IMR-90 (cell line): ENCODE measurements around the gene FIBIN. TPM values are rescaled to one million over a fixed set of nuclear protein-coding genes. Genes with fewer than 3 reads are reported as not detected.

Experiments
- ATAC-seq: fragments of 200-7000 bp; cut with Tn5 transposase; 2 replicates; pipeline ENCODE4 v1.9.1; 2020; ENCODE audit warnings: low read depth, mild to moderate bottlenecking, moderate library complexity
- BruUV-seq: library from RNA; stranded (reverse); fragments of 400-500 nt; replicated peaks from 2 replicates; lab custom pipeline; 2021; lab: Mats Ljungman, UMichigan
- CTCF ChIA-PET: fragments of 300-600 bp; formaldehyde crosslinking; extraction: SDS; loops from one replicate; lab custom pipeline; 2021; ENCODE audit warnings: antibody characterized with exemption; lab: Yijun Ruan, JAX
- POLR2A ChIA-PET: fragments of 300-600 bp; sonication (Branson Sonifier 250); formaldehyde crosslinking; loops from one replicate; lab custom pipeline; 2022; ENCODE audit warnings: antibody characterized with exemption; ENCODE audit not compliant: unreplicated experiment; lab: Charles Lee
- DNase-seq: peaks from one replicate; pipeline ENCODE4 v3.0.0; 2013
- H2AFZ ChIP-seq: replicated peaks from 2 replicates; pipeline ENCODE3; 2013; ENCODE audit warnings: low read length, mild to moderate bottlenecking; ENCODE audit not compliant: poor library complexity
- H2AK5ac ChIP-seq: 2 replicates; pipeline ENCODE4 v1.6.1; 2013; ENCODE audit warnings: low read depth, low read length, inconsistent platforms
- H2AK9ac ChIP-seq: replicated peaks from 2 replicates; pipeline ENCODE3; 2013; ENCODE audit warnings: mild to moderate bottlenecking, low read depth, low read length, moderate library complexity; ENCODE audit not compliant: poor library complexity
- H2BK120ac ChIP-seq: 2 replicates; pipeline ENCODE4 v1.6.1; 2013; ENCODE audit warnings: low read depth, low read length, inconsistent platforms
- H2BK15ac ChIP-seq: 3 replicates; pipeline ENCODE4 v1.6.1; 2013; ENCODE audit warnings: low read depth, low read length, inconsistent platforms
- H2BK20ac ChIP-seq: 2 replicates; pipeline ENCODE4 v1.6.1; 2013; ENCODE audit warnings: low read depth, mild to moderate bottlenecking, inconsistent platforms, low read length, moderate library complexity
- H2BK5ac ChIP-seq: 2 replicates; pipeline ENCODE4 v1.6.1; 2013; ENCODE audit warnings: mild to moderate bottlenecking, low read depth, low read length, inconsistent platforms; ENCODE audit not compliant: poor library complexity, severe bottlenecking
- H3K14ac ChIP-seq: replicated peaks from 2 replicates; pipeline ENCODE4 v1.6.1; 2013; ENCODE audit warnings: low read depth, low read length, inconsistent platforms
- H3K18ac ChIP-seq: 2 replicates; pipeline ENCODE4 v1.6.1; 2013; ENCODE audit warnings: low read depth, low read length, control low read depth
- H3K23ac ChIP-seq: 2 replicates; pipeline ENCODE4 v1.6.1; 2013; ENCODE audit warnings: low read depth, low read length, inconsistent platforms
- H3K27ac ChIP-seq: 2 replicates; pipeline ENCODE4 v1.5.1; 2013; ENCODE audit warnings: mild to moderate bottlenecking, control low read depth, low read length; ENCODE audit not compliant: insufficient read depth
- H3K27me3 ChIP-seq: 2 replicates; pipeline ENCODE4 v1.6.1; 2013; ENCODE audit warnings: low read length; ENCODE audit not compliant: control insufficient read depth, insufficient read depth
- H3K36me3 ChIP-seq: 2 replicates; pipeline ENCODE4 v1.6.1; 2013; ENCODE audit warnings: low read length, mixed read lengths; ENCODE audit not compliant: control insufficient read depth, insufficient read depth
- H3K4ac ChIP-seq: 2 replicates; pipeline ENCODE4 v1.6.1; 2013; ENCODE audit warnings: low read depth, low read length, inconsistent platforms
- H3K4me1 ChIP-seq: 2 replicates; pipeline ENCODE4 v1.6.1; 2013; ENCODE audit warnings: low read length, mixed read lengths; ENCODE audit not compliant: control insufficient read depth, insufficient read depth
- H3K4me2 ChIP-seq: 2 replicates; pipeline ENCODE4 v1.6.1; 2013; ENCODE audit warnings: low read depth, mild to moderate bottlenecking, control low read depth, low read length, moderate library complexity
- H3K4me3 ChIP-seq: 2 replicates; pipeline ENCODE4 v1.5.1; 2013; ENCODE audit warnings: low read depth, mild to moderate bottlenecking, control low read depth, low read length, moderate library complexity; ENCODE audit not compliant: insufficient read depth
- H3K56ac ChIP-seq: 2 replicates; pipeline ENCODE4 v1.6.1; 2013; ENCODE audit warnings: low read length, inconsistent platforms; ENCODE audit not compliant: insufficient read depth; ENCODE audit errors: extremely low read depth
- H3K79me1 ChIP-seq, 2 experiments: 2 replicates each; pipeline ENCODE4 v1.6.1; 2013; ENCODE audit warnings: low read length in 2 of 2, inconsistent platforms in 1 of 2, low read depth in 1 of 2
- H3K9ac ChIP-seq: 2 replicates; pipeline ENCODE4 v1.6.1; 2013; ENCODE audit warnings: low read depth, low read length, control low read depth
- H3K9me1 ChIP-seq: 2 replicates; pipeline ENCODE4 v1.6.1; 2013; ENCODE audit warnings: low read length, inconsistent platforms; ENCODE audit not compliant: insufficient read depth
- H3K9me3 ChIP-seq: 2 replicates; pipeline ENCODE4 v1.6.1; 2013; ENCODE audit warnings: low read length; ENCODE audit not compliant: control insufficient read depth, insufficient read depth
- H4K20me1 ChIP-seq: 2 replicates; pipeline ENCODE4 v1.6.1; 2013; ENCODE audit warnings: low read length, inconsistent platforms; ENCODE audit not compliant: insufficient read depth
- H4K5ac ChIP-seq: 2 replicates; pipeline ENCODE4 v1.6.1; 2013; ENCODE audit warnings: mild to moderate bottlenecking, low read depth, low read length, control low read depth
- H4K8ac ChIP-seq, 2 experiments: 2 replicates each; pipeline ENCODE4 v1.6.1; 2013; ENCODE audit warnings: low read depth in 2 of 2, low read length in 2 of 2, control low read depth in 1 of 2, inconsistent platforms in 1 of 2
- H4K91ac ChIP-seq: 2 replicates; pipeline ENCODE4 v1.6.1; 2013; ENCODE audit warnings: low read depth, low read length, inconsistent platforms; ENCODE audit not compliant: insufficient read depth
- BHLHE40 ChIP-seq: fragments of 150-350 bp; IDR thresholded peaks from 2 replicates; pipeline ENCODE4 v1.6.1; 2016; ENCODE audit warnings: mild to moderate bottlenecking, low read depth, low read length
- MXI1 ChIP-seq: IDR thresholded peaks from 2 replicates; pipeline ENCODE4 v1.6.1; 2012; ENCODE audit warnings: low read depth, mild to moderate bottlenecking, low read length, moderate library complexity, borderline replicate concordance
- RAD21 ChIP-seq: IDR thresholded peaks from 2 replicates; pipeline ENCODE4 v1.6.1; 2012; ENCODE audit warnings: low read length, improper control_type of control experiment
- SMC3 ChIP-seq: fragments of 150-350 bp; IDR thresholded peaks from 2 replicates; pipeline ENCODE4 v1.6.1; 2016; ENCODE audit warnings: low read depth, mild to moderate bottlenecking, antibody characterized with exemption, low read length, moderate library complexity
- WGBS, 2 experiments: methylation state at CpG; one replicate each; pipeline versions ENCODE4 v1.1.5 to v1.1.7; 2013; ENCODE audit warnings: missing lambda C conversion rate in 2 of 2; ENCODE audit not compliant: insufficient read length in 1 of 2; ENCODE audit errors: extremely low coverage in 2 of 2; 5-methylcytosine and 5-hydroxymethylcytosine counted together
- dilution Hi-C: fragments of 300-500 bp; cut with HindIII; formaldehyde crosslinking; loops from one replicate; pipeline ENCODE4 v1.14.3; 2018; ENCODE audit warnings: low sequenced_read_pairs; ENCODE audit not compliant: unreplicated experiment
- in situ Hi-C: fragments of 300-500 bp; cut with MboI; formaldehyde crosslinking; loops from 3 replicates; pipeline ENCODE4 v1.14.3; 2019; ENCODE audit warnings: low sequenced_read_pairs, inconsistent platforms, mixed read lengths
- intact Hi-C: fragments of 100-400 bp; cut with micrococcal nuclease; formaldehyde crosslinking; loops from 2 replicates; pipeline ENCODE4 v1.10.0; 2022
- polyA plus RNA-seq, 3 experiments: library from polyadenylated mRNA; depleted of rRNA; stranded (reverse); fragments of >200 nt; gene quantifications; 2 replicates each; pipeline ENCODE4 v1.2.3, GENCODE V29; 2012; ENCODE audit warnings: low replicate concordance in 1 of 3
- total RNA-seq: library from RNA; depleted of rRNA; stranded (reverse); fragments of >200 nt; gene quantifications from 2 replicates; pipeline ENCODE4 v1.2.3, GENCODE V29; 2012
- TF ChIP-seq, protein P1 (sequence below): conservative IDR thresholded peaks from 2 replicates; pipeline ENCODE4 v1.5.1; 2012; ENCODE audit warnings: mild to moderate bottlenecking, low read depth, low read length, improper control_type of control experiment

Gene FIBIN
- total and polyA plus RNA-seq, 2 of the 4 experiments (the other 2 are of a cell fraction), result 5.7 to 6.1 TPM

DNA sequence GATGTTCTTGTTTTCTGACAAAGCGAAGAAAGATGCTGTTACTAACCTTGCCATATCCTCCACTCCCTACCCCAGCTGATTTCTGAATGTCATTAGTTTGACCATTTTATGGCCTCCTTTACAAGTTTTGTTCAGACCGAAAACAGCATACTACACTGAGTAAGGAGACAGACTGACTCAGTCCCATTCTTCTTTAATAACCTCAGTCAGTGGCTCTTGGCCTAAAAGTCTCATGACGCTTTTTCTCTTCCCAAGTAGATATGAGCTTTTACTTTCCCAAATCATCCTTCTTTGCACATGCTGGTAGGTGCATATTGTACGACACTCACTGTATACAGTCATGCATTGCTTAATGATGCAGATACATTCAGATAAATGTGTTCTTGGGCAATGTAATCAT, 8.0 kb upstream of the FIBIN start:
- no peaks in the 10 kb centered on the region for H4K20me1 ChIP-seq
- H3K18ac ChIP-seq, result peak overlapping the region; percentile 57; the same call in 1 of the 2 replicates
- H3K4me1 ChIP-seq, result peaks cover 3% of the 10 kb centered on the region; the same call in 1 of the 2 replicates
- H2BK5ac ChIP-seq, result no peak overlapping the region
- ChIA-PET CTCF (no interaction called here), POLR2A (no interaction called here)
- in situ Hi-C loops, result no loop called here
- intact Hi-C loops, result no loop called here
- no peak overlapping the region for H2AK9ac ChIP-seq
- peak; percentile 23 for DNase-seq
- TF ChIP-seq BHLHE40 (no peak), MXI1 (no peak), SMC3 (no peak), RAD21 (no peak)
- TF ChIP-seq, protein P1, sequence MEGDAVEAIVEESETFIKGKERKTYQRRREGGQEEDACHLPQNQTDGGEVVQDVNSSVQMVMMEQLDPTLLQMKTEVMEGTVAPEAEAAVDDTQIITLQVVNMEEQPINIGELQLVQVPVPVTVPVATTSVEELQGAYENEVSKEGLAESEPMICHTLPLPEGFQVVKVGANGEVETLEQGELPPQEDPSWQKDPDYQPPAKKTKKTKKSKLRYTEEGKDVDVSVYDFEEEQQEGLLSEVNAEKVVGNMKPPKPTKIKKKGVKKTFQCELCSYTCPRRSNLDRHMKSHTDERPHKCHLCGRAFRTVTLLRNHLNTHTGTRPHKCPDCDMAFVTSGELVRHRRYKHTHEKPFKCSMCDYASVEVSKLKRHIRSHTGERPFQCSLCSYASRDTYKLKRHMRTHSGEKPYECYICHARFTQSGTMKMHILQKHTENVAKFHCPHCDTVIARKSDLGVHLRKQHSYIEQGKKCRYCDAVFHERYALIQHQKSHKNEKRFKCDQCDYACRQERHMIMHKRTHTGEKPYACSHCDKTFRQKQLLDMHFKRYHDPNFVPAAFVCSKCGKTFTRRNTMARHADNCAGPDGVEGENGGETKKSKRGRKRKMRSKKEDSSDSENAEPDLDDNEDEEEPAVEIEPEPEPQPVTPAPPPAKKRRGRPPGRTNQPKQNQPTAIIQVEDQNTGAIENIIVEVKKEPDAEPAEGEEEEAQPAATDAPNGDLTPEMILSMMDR, result no peak
- H2BK20ac ChIP-seq, result no peak overlapping the region
- ATAC-seq, result no peak
- no peak overlapping the region for H3K4me3 ChIP-seq
- H3K27ac ChIP-seq, result no peak overlapping the region
- H2BK120ac ChIP-seq, result no peak overlapping the region
- H4K91ac ChIP-seq, result no peak overlapping the region
- H3K36me3 ChIP-seq, result no peaks in the 10 kb centered on the region
- no peak overlapping the region for H4K8ac ChIP-seq
- H3K4ac ChIP-seq, result no peak overlapping the region
- no peaks in the 10 kb centered on the region for H3K79me1 ChIP-seq
- no peak overlapping the region for H4K5ac ChIP-seq
- no peak overlapping the region for H3K23ac ChIP-seq
- no peak overlapping the region for H3K56ac ChIP-seq
- no CpG with 5 or more reads among the region's 4 CpGs for WGBS, 2 experiments
- H3K9me1 ChIP-seq, result 0 out of 2 replicates have a peak, but pooled peaks cover 2% of the 10 kb centered on the region
- no TSS peak for BruUV-seq
- no peak overlapping the region for H2AFZ ChIP-seq
- H3K4me2 ChIP-seq, result no peak overlapping the region
- H2BK15ac ChIP-seq, result no peak overlapping the region
- no peak overlapping the region for H3K9ac ChIP-seq
- no peak overlapping the region for H3K14ac ChIP-seq
- dilution Hi-C loops, result no loop called here
- no peak overlapping the region for H2AK5ac ChIP-seq
- no peaks in the 10 kb centered on the region; the same call in 1 of the 2 replicates for H3K9me3 ChIP-seq
- H3K27me3 ChIP-seq, result no peaks in the 10 kb centered on the region
